ENCODE measurements around the gene PKP1. TPM values are rescaled to one million over a fixed set of nuclear protein-coding genes. Genes with fewer than 3 reads are reported as not detected.
"Not testable (repeated sequence)": the region's sequence is repeated elsewhere in the genome, so short reads cannot be mapped to it uniquely, and the experiment has no call there.

Gene PKP1
- total RNA-seq (2014; rRNA removed; shearing (Covaris generic); ENCODE audit: low replicate concordance) = not detected in 2 replicates

- Histone ChIP-seq H3K27me3 (no peaks in the 10 kb centered on the region), H3K4me3 (no peak within 1 kb of the TSS), H3K36me3 (no peaks in the 10 kb centered on the region), H3K9me3 (no peaks in the 10 kb centered on the region)
- DNase-seq = peak; percentile 62
Observed at GRCh38 chr1:201282931-201283829, at the start of gene PKP1. Gene PKP1 (plus strand): TSS chr1:201283506. CDS start chr1:201283703, 197 bp downstream.

GRCh38 chr1:201239646-201240045 lies 43.7 kb upstream of the PKP1 start:
- H3K27me3 ChIP-seq = peaks cover 44% of the 10 kb centered on the region
- H3K4me3 ChIP-seq = not testable (repeated sequence)

GRCh38 chr1:201240171-201240570 lies 43.1 kb upstream of the PKP1 start:
- Histone ChIP-seq H3K9me3 (peaks cover 2% of the 10 kb centered on the region; the same call in 1 of the 2 replicates), H3K27me3 (peaks cover 47% of the 10 kb centered on the region), H3K4me3 (no peak overlapping the region), H3K36me3 (no peaks in the 10 kb centered on the region)
- DNase-seq = no peak

More at GRCh38 chr1:201239646-201240045, 43.7 kb upstream of the PKP1 start:
- not testable (repeated sequence) for DNase-seq, H3K9me3 ChIP-seq, H3K36me3 ChIP-seq

- Histone ChIP-seq H3K9me3 (no peaks in the 10 kb centered on the region), H3K4me3 (no peak overlapping the region), H3K27me3 (peaks cover 60% of the 10 kb centered on the region), H3K36me3 (no peaks in the 10 kb centered on the region)
- no peak for DNase-seq
Observed at GRCh38 chr1:201241736-201242135, 41.6 kb upstream of the PKP1 start.

DNA sequence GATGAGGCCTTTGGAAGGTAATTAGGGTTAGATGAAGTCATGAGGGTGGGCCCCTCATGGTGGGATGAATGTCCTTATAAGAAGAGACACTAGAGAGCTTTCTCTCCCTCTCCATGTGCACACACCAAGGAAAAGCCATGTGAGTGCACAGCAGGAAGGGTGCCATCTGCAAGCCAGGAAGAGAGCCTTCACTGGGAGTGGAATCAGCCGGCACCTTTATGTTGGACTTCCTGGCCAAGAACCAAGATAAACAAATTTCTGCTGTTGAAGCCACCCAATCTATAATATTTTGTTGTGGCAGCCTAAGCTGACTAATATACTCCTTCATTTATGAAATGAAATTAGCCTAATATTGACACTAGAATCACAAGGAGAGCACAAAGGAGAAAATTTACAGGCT lies 38.2 kb upstream of the PKP1 start:
- H3K9me3 ChIP-seq = no peaks in the 10 kb centered on the region
- no peak overlapping the region for H3K4me3 ChIP-seq
- H3K27me3 ChIP-seq = peaks cover 57% of the 10 kb centered on the region
- no peak for DNase-seq
- no peaks in the 10 kb centered on the region for H3K36me3 ChIP-seq

- no peak for DNase-seq
- H3K9me3 ChIP-seq = no peaks in the 10 kb centered on the region
- H3K36me3 ChIP-seq = no peaks in the 10 kb centered on the region
Observed at GRCh38 chr1:201248721-201249559, 34.4 kb upstream of the PKP1 start.

DNA sequence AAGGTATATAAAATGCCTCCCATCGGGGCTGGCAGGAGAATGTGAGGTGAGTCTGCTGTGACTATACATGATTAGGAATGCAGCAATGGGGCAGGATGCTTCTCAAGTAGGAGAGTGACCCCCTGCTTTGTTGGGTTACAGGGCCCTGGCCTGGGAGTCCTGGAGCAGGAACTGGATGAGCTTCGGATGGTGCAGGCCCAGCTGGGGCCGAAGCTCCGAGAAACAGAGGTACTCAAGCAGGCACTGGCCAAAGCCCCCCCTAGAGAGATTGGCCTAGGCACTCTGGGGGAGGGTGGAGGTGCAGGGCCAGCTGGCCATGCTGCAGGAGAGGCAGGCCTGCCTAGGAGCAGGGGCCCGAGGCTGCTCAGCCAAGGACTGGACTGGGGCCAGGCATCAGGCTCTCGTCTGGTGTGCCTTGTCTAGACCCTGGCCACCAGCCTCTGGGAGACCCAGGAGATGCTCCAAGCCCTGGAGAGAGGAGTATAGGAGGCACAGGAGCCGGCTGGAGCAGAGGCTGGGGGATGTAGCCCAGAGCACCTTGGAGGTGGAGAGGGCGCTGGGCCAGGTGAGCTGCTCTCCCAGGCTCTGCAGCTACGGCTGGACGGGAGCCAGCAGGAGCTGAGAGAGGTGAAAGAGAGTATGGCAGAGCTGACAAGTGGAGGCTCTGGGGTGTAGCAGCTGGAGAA lies 32.8 kb upstream of the PKP1 start:
- Histone ChIP-seq H3K36me3 (no peaks in the 10 kb centered on the region), H3K4me3 (no peak overlapping the region), H3K27me3 (peaks cover 11% of the 10 kb centered on the region), H3K9me3 (no peaks in the 10 kb centered on the region)
- no peak for DNase-seq

More at GRCh38 chr1:201248721-201249559, 34.4 kb upstream of the PKP1 start:
- H3K27me3 ChIP-seq = peaks cover 22% of the 10 kb centered on the region
- no peak overlapping the region for H3K4me3 ChIP-seq

DNA sequence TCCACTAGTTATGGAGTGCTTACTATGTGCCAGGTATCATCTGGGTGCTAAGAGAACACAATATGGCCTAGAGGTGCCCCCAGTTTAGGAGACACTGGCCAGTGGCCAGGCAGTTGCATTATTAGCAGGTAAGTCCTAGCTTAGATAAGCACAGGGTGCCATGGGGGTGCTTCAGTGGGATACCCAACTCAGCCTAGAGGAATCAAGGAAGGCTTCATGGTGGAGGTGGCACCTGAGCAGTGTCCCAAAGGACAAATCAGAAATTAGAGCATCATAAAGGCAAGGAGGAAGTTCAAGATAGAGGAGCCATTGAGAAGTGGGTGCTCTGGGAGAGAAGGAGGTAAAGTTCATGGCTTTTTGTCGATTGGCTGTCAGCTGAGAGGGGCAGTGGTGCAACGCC lies 31.9 kb upstream of the PKP1 start:
- Histone ChIP-seq H3K4me3 (no peak overlapping the region), H3K36me3 (no peaks in the 10 kb centered on the region)

DNA sequence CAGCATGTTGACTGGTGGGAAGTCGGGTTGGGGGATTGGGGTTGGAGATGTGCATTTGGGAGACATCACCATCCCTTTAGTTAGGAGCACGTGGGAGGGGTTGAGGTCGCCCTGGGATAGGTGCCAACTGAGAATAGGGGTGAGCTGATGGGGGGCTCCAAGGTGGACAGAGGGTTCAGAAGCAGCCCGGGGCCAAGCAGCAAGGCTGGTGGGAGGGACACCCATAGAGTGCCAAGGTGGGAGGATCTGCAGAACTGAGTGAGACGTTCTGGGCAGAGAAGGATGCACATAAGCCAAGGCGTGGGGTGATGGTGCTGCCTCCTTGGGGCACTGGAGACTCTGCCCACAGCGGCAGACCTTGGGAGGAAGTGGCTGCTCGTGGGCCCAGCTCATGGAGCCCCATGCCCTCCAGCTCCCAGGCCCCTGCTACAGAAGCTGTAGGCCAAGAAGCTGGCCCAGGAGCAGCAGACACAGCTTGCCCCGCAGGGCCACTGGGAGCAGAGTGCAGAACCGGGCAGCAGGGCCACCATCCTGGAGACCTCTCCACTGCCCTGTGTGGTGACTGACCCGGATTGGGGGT lies 31.4 kb upstream of the PKP1 start:
- Histone ChIP-seq H3K27me3 (no peaks in the 10 kb centered on the region), H3K4me3 (no peak overlapping the region), H3K9me3 (no peaks in the 10 kb centered on the region), H3K36me3 (no peaks in the 10 kb centered on the region)
- no peak for DNase-seq

More for the DNA sequence above, 31.9 kb upstream of the PKP1 start:
- DNase-seq = no peak
- Histone ChIP-seq H3K9me3 (no peaks in the 10 kb centered on the region), H3K27me3 (peaks cover 3% of the 10 kb centered on the region; the same call in 1 of the 2 replicates)

DNA sequence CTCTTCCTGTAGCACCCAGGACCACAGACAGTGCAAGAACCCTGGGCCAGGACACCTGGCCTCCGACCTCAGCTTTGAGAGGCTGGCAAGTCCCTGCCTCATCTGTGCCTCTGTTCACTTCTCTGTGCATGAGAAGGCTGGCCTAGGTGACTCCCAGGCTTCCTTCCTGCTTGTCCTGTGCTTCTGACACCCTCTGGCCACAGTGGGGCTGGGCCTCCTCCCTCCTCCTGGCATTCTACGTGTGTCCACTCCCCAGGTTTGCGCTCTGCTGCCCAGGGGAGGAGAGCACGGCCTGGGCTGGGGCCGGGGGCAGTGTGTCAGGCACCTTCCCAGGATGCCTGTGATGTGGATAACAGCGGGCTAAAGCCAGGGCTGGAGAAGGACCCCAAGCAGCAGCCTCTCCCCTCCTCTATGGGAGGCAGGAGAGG lies 30.3 kb upstream of the PKP1 start:
- no peaks in the 10 kb centered on the region for H3K9me3 ChIP-seq
- H3K4me3 ChIP-seq = no peak overlapping the region
- no peaks in the 10 kb centered on the region for H3K27me3 ChIP-seq
- H3K36me3 ChIP-seq = no peaks in the 10 kb centered on the region
- no peak for DNase-seq

DNA sequence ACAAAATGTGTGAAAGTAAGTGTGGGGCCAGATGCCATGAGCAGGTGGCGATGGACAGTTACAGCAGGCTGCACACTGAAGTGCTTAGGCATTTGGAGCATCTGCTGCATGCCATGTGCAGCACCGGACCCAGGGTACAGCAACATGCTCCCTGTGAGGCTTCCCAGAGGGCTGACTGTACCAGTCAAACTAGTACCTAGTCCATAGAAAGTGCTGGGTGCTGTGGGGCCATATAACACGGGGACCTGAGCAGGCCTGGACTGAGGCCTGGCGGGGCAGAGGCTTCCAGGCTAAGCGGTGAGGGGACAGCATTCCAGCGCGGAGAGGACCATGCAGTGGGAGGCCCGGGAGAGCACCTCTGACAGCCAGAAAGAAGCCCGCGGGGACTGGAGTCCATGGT lies 29.9 kb upstream of the PKP1 start:
- no peak for DNase-seq
- H3K27me3 ChIP-seq = no peaks in the 10 kb centered on the region

GRCh38 chr1:201253906-201254624 lies 29.2 kb upstream of the PKP1 start:
- Histone ChIP-seq H3K36me3 (no peaks in the 10 kb centered on the region), H3K4me3 (no peak overlapping the region), H3K9me3 (no peaks in the 10 kb centered on the region), H3K27me3 (no peaks in the 10 kb centered on the region)
- DNase-seq = no peak

More for the DNA sequence above, 29.9 kb upstream of the PKP1 start:
- Histone ChIP-seq H3K36me3 (no peaks in the 10 kb centered on the region), H3K9me3 (no peaks in the 10 kb centered on the region), H3K4me3 (no peak overlapping the region)

GRCh38 chr1:201254625-201255478 lies 28.5 kb upstream of the PKP1 start:
- H3K4me3 ChIP-seq = no peak overlapping the region
- peak; percentile 43 for DNase-seq
- no peaks in the 10 kb centered on the region for H3K9me3 ChIP-seq
- H3K27me3 ChIP-seq = no peaks in the 10 kb centered on the region
- no peaks in the 10 kb centered on the region for H3K36me3 ChIP-seq

GRCh38 chr1:201255479-201256362 lies 27.6 kb upstream of the PKP1 start:
- DNase-seq = no peak
- H3K36me3 ChIP-seq = no peaks in the 10 kb centered on the region
- no peaks in the 10 kb centered on the region for H3K9me3 ChIP-seq
- no peaks in the 10 kb centered on the region for H3K27me3 ChIP-seq
- no peak overlapping the region for H3K4me3 ChIP-seq

All from MG63 (cell line).